ENCODE results near the gene NR2F6.

DNA sequence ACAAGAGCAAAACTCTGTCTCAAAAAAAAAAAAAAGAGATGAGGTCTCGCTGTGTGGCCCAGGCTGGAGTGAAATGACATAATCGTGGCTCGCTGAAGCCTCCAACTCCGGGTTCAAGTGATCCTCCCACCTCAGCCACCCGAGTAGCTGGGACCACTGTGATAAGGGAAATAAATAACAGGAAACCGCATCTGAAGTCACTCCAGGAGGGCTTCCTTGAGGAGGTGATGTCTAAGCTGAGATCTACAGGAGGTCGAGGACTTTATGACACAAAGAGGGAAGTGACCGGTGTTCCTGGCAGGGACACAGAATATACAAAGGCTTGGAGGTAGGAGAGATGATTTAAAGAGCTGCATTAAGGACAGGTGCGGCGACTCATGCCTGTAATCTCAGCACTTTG lies 8.9 kb upstream of the NR2F6 start:
- TF ChIP-seq, protein P1, sequence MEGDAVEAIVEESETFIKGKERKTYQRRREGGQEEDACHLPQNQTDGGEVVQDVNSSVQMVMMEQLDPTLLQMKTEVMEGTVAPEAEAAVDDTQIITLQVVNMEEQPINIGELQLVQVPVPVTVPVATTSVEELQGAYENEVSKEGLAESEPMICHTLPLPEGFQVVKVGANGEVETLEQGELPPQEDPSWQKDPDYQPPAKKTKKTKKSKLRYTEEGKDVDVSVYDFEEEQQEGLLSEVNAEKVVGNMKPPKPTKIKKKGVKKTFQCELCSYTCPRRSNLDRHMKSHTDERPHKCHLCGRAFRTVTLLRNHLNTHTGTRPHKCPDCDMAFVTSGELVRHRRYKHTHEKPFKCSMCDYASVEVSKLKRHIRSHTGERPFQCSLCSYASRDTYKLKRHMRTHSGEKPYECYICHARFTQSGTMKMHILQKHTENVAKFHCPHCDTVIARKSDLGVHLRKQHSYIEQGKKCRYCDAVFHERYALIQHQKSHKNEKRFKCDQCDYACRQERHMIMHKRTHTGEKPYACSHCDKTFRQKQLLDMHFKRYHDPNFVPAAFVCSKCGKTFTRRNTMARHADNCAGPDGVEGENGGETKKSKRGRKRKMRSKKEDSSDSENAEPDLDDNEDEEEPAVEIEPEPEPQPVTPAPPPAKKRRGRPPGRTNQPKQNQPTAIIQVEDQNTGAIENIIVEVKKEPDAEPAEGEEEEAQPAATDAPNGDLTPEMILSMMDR (conservative IDR thresholded peaks at IDR 0.05; ENCODE audit: low read depth, low read length) = no peak
- no peak for TF ChIP-seq EZH2 (IDR thresholded peaks at IDR 0.05; ENCODE audit: borderline replicate concordance, low read depth, low read length, poor library complexity, severe bottlenecking)
